Naive thymus-derived CD8-positive, alpha-beta T cell (primary cell): ENCODE results near the gene C19orf33. TPM values are rescaled to one million over a fixed set of nuclear protein-coding genes. Genes with fewer than 3 reads are reported as not detected.

Experiments
- ATAC-seq, 2 donors: fragments of 150-1000 bp; cut with Tn5 transposase in 1 of 2; sonication (Bioruptor Pico), chemical (Tn5 transposase) in 1 of 2; 1 replicate in 1 of 2; 2 replicates in 1 of 2; pipeline ENCODE4 v1.10.0; 2021; ENCODE audit warnings: mild to moderate bottlenecking in 2 of 2, moderate library complexity in 2 of 2
- POLR2A ChIA-PET: fragments of 350-600 bp; sonication (Branson Sonifier 250); formaldehyde crosslinking; loops from one replicate; lab custom pipeline; 2021; ENCODE audit warnings: antibody characterized with exemption; lab: Charles Lee
- DNase-seq, 10 donors: peaks; one replicate each; pipeline versions ENCODE4 v3.0.0 to v3.0.0-alpha.2; 2020 to 2022
- H3K27ac Mint-ChIP-seq, 10 donors: one replicate each; pipeline ENCODE4 v1.8.0; 2020 to 2022; ENCODE audit warnings: mild to moderate bottlenecking in 10 of 10, mixed read lengths in 10 of 10, moderate library complexity in 4 of 10, inconsistent platforms in 1 of 10
- H3K27me3 Mint-ChIP-seq, 5 donors: one replicate each; pipeline ENCODE4 v1.8.0; 2021 to 2022; ENCODE audit warnings: mixed read lengths in 5 of 5
- H3K36me3 Mint-ChIP-seq, 3 donors: one replicate each; pipeline ENCODE4 v1.8.0; 2020 to 2022; ENCODE audit warnings: mixed read lengths in 3 of 3, mild to moderate bottlenecking in 2 of 3, inconsistent platforms in 1 of 3
- H3K4me1 Mint-ChIP-seq, 4 donors: one replicate each; pipeline ENCODE4 v1.8.0; 2021 to 2022; ENCODE audit warnings: mixed read lengths in 4 of 4
- H3K4me3 Mint-ChIP-seq, 10 donors: one replicate each; pipeline ENCODE4 v1.8.0; 2020 to 2022; ENCODE audit warnings: mild to moderate bottlenecking in 10 of 10, mixed read lengths in 10 of 10, moderate library complexity in 6 of 10, inconsistent platforms in 1 of 10
- H3K9me3 Mint-ChIP-seq, 9 donors: one replicate each; pipeline ENCODE4 v1.8.0; 2020 to 2022; ENCODE audit warnings: mixed read lengths in 9 of 9, mild to moderate bottlenecking in 3 of 9, inconsistent platforms in 1 of 9, moderate library complexity in 1 of 9
- polyA plus RNA-seq, 3 donors: library from polyadenylated mRNA; unstranded; fragments of 300-500 nt; fragmentation: Illumina TruSeq; gene quantifications; one replicate each; pipeline ENCODE4 v1.2.3, GENCODE V29; 2021
- total RNA-seq, 8 experiments: library from RNA in 2 of 8; stranded (reverse) in 2 of 8; gene quantifications; one replicate each; pipeline ENCODE4 v1.2.3 and lab custom pipeline; 2021 to 2026

Gene C19orf33
- total and polyA plus RNA-seq, 5 experiments from 2014 or later, result 1.1 to 1.2 TPM; not detected in 3

DNA sequence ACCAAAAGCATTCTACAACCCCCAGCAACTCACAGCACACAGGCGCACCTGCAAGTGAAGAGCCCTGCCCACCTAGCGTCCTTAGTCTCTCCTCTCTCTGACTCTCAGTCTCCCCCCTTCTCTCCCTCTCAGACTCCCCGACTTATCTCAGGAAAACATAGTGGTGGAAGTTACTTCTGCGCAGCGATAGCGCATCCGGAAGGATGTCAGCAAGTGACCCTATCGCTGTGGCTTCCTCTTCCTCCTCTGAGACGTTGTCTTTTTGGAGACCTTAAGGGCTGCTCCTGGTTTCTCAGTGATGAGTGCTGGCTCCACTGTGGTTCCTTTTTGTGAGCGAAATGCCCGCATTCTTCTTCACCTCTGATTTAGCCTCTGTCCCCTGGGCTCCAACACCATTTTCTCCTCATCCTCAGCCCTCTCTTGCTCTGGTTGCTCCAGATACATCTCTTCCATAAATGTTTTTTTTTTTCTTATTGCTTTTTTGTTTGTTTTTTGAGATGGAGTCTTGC lies 13.1 kb downstream of the C19orf33 start:
- Mint-ChIP-seq H3K27me3 (no peaks in the 10 kb centered on the region), H3K36me3 (no peaks in the 10 kb centered on the region), H3K27ac (peak overlapping the region; percentile 91 to 98 (median 94)), H3K4me1 (peaks cover 22 to 64% (median 53%) of the 10 kb centered on the region in 4 donors), H3K9me3 (no peaks in the 10 kb centered on the region), H3K4me3 (peak overlapping the region; percentile 79 to 94 (median 90))
- peak in 5 of 10 donors; percentile 23 to 37 (median 29) for DNase-seq
- POLR2A ChIA-PET, result interaction anchor here (0.6 to 1.4 kb wide), 4 partner anchors 16 to 1089 kb away, joined by 3 to 5 read pairs (median 4); partner anchors contain the start of gene CATSPERG
- ATAC-seq, result no peak

- Mint-ChIP-seq H3K9me3 (no peaks in the 10 kb centered on the region), H3K4me1 (peaks cover 15 to 61% (median 57%) of the 10 kb centered on the region in 4 donors), H3K27ac (peak overlapping the region in 8 of 10 donors; percentile 24 to 86 (median 69)), H3K36me3 (no peaks in the 10 kb centered on the region), H3K27me3 (no peaks in the 10 kb centered on the region), H3K4me3 (peak overlapping the region; percentile 55 to 91 (median 84))
- DNase-seq (no peak), ATAC-seq (no peak)
- POLR2A ChIA-PET, result interaction anchor here (0.5 to 1.4 kb wide), 6 partner anchors 14 to 412 kb away, joined by 3 to 4 read pairs (median 3); partner anchors contain the start of genes CATSPERG, PSMD8, SIPA1L3 and WDR87
Measured at GRCh38 chr19:38318660-38319059, 14.6 kb downstream of the C19orf33 start.

DNA sequence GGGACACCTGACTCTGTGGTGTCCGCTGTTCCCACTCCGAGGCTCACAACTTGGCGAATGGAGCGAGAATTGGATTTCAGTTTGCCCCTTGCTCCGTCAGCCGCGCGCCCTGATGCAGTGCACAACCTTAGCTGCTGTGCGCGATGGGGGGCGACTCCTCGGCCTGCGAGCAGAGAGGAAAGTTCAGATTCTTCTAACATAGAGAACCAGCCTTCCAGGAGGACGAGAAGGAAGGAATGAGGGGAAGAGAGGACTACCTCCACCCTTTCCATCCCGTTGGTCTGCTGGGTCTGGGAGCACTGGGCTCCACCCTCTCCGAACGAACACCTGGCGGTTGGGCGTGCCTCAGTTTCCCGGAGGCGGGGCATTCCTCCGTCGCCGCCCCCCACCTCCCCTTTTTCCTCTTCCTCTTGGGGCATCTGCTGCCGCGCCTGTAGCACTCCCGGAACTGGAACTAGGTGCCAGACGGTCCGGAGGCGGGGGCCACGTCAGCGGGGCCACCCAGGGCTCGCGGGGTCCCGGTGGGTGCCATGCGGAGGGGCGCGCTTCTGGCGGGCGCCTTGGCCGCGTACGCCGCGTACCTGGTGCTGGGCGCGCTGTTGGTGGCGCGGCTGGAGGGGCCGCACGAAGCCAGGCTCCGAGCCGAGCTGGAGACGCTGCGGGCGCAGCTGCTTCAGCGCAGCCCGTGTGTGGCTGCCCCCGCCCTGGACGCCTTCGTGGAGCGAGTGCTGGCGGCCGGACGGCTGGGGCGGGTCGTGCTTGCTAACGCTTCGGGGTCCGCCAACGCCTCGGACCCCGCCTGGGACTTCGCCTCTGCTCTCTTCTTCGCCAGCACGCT lies 15.6 kb downstream of the C19orf33 start, which contains the start of gene KCNK6:
KCNK6 (plus strand) TSS at position 425 of the 838 bp plus-strand sequence; CDS start at position 531, 106 bp downstream.
- Mint-ChIP-seq H3K4me1 (peaks cover 13 to 58% (median 55%) of the 10 kb centered on the region in 4 donors), H3K27ac (peak within 1 kb of the TSS; percentile 24 to 88 (median 75)), H3K36me3 (peaks cover 0 to 4% (median 0%) of the 10 kb centered on the region in 3 donors), H3K9me3 (no peaks in the 10 kb centered on the region), H3K4me3 (peak within 1 kb of the TSS; percentile 81 to 91 (median 86)), H3K27me3 (no peaks in the 10 kb centered on the region)
- POLR2A ChIA-PET, result interaction anchor here (0.6 to 1.3 kb wide), 5 partner anchors 55 to 413 kb away, joined by 3 to 4 read pairs (median 3); partner anchors contain the start of genes PSMD8 and WDR87
- DNase-seq (peak; percentile 3 to 70 (median 33)), ATAC-seq (peak in 1 of 2 donors; percentile 21)

- Mint-ChIP-seq H3K36me3 (peaks cover 0 to 14% (median 0%) of the 10 kb centered on the region in 3 donors), H3K27me3 (no peaks in the 10 kb centered on the region), H3K4me3 (peak overlapping the region; percentile 79 to 91 (median 86)), H3K4me1 (peaks cover 15 to 54% (median 50%) of the 10 kb centered on the region in 4 donors), H3K27ac (peak overlapping the region in 8 of 10 donors; percentile 19 to 88 (median 70)), H3K9me3 (no peaks in the 10 kb centered on the region)
- ATAC-seq (no peak), DNase-seq (no peak)
- POLR2A ChIA-PET, result interaction anchor here (0.5 to 1.3 kb wide), 2 partner anchors 56 to 1946 kb away, joined by 3 read pairs; no protein-coding TSS in a partner anchor
Measured at GRCh38 chr19:38320969-38321339, 16.9 kb downstream of the C19orf33 start.

GRCh38 chr19:38321646-38322196 lies 17.7 kb downstream of the C19orf33 start:
- ATAC-seq (no peak), DNase-seq (no peak)
- H3K36me3 Mint-ChIP-seq, result peaks cover 0 to 18% (median 0%) of the 10 kb centered on the region in 3 donors
- no peaks in the 10 kb centered on the region for H3K27me3 Mint-ChIP-seq
- peak overlapping the region in 5 of 10 donors; percentile 12 to 37 (median 19) for H3K27ac Mint-ChIP-seq
- peak overlapping the region; percentile 3 to 91 (median 86) for H3K4me3 Mint-ChIP-seq
- H3K9me3 Mint-ChIP-seq, result no peaks in the 10 kb centered on the region
- H3K4me1 Mint-ChIP-seq, result peaks cover 14 to 48% (median 44%) of the 10 kb centered on the region in 4 donors
- POLR2A ChIA-PET, result interaction anchor here (0.5 to 0.6 kb wide), 2 partner anchors 547 to 1947 kb away, joined by 3 read pairs; no protein-coding TSS in a partner anchor

DNA sequence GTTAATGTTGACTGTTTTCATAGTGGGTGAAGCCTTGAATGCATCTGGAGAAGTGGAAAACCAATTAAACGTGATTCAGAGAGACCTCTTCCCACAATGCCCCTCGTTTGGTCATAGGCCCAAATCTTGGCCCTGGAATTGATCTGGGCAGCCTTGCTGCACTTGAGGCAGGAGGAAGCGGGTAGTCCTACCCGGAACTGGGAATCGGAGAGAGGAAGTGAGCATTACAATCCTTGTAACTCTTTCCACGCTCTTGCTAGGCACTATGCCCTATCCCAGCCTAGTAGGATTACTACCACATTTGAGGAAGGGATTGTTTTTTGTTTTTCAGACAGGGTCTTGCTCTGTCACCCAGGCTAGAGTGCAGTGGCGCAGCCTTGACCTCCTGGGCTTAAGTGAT lies 19.2 kb downstream of the C19orf33 start:
- Mint-ChIP-seq H3K4me3 (peak overlapping the region in 1 of 10 donors; percentile 45), H3K27me3 (no peaks in the 10 kb centered on the region), H3K27ac (peak overlapping the region in 1 of 10 donors; percentile 20), H3K4me1 (peaks cover 9 to 36% (median 33%) of the 10 kb centered on the region in 4 donors), H3K36me3 (peaks cover 6 to 33% (median 6%) of the 10 kb centered on the region in 3 donors), H3K9me3 (no peaks in the 10 kb centered on the region)
- ATAC-seq (no peak), DNase-seq (no peak)
- POLR2A ChIA-PET, result no interaction called here

DNA sequence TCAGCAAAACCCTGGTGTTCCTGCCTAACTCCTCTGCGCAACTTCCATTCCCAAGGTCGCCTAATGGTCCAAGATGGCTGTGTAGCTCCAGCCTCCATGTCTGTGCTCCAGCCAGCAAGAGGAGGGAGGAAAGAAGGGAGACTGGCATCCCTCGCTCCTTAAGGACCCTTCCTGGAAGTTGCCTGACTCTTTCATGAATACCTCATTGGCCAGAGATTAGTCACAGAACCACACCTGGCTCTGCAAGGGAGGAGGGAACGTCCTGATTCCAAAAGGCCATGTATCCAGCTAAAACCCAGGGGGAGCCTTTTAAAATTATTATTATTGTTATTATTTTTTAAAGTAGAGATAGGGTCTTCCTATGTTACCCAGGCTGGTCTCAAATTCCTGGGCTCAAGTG lies 20.4 kb downstream of the C19orf33 start:
- POLR2A ChIA-PET, result no interaction called here
- ATAC-seq, result no peak

DNA sequence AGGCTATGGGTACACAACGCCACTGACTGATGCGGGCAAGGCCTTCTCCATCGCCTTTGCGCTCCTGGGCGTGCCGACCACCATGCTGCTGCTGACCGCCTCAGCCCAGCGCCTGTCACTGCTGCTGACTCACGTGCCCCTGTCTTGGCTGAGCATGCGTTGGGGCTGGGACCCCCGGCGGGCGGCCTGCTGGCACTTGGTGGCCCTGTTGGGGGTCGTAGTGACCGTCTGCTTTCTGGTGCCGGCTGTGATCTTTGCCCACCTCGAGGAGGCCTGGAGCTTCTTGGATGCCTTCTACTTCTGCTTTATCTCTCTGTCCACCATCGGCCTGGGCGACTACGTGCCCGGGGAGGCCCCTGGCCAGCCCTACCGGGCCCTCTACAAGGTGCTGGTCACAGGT lies 22.5 kb downstream of the C19orf33 start:
- Mint-ChIP-seq H3K9me3 (no peaks in the 10 kb centered on the region), H3K36me3 (peaks cover 6 to 40% (median 6%) of the 10 kb centered on the region in 3 donors), H3K27ac (no peak overlapping the region), H3K4me3 (no peak overlapping the region), H3K27me3 (no peaks in the 10 kb centered on the region), H3K4me1 (peaks cover 8 to 14% (median 10%) of the 10 kb centered on the region in 4 donors)
- POLR2A ChIA-PET, result no interaction called here
- ATAC-seq (no peak), DNase-seq (no peak)

More for the DNA sequence above, 20.4 kb downstream of the C19orf33 start:
- Mint-ChIP-seq H3K4me1 (peaks cover 10 to 31% (median 26%) of the 10 kb centered on the region in 4 donors), H3K36me3 (peaks cover 6 to 40% (median 6%) of the 10 kb centered on the region in 3 donors), H3K27ac (peak overlapping the region in 1 of 10 donors; percentile 9), H3K9me3 (no peaks in the 10 kb centered on the region), H3K4me3 (no peak overlapping the region), H3K27me3 (no peaks in the 10 kb centered on the region)
- no peak for DNase-seq

DNA sequence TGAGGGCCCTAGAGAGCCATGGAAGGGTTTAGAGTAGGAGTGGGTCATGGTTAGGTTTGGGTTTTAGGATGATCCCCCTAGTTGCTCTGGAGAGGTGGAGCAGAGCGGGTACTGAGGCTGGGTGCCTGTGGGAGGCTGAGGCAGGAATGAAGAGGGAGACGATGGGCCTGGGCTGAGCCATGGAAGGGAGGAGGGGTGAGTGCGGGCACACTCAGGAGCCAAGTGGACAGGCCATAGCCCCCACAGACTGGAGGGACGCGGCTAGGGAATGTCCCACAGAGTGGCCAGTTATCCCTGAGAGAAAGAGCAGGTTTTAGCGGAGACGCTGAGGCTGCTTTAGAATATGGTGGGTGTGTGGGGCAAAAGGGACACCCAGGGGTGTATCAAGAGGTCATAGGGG lies 25.6 kb downstream of the C19orf33 start:
- Mint-ChIP-seq H3K9me3 (no peaks in the 10 kb centered on the region), H3K27ac (peak overlapping the region in 1 of 10 donors; percentile 66), H3K27me3 (no peaks in the 10 kb centered on the region)

GRCh38 chr19:38331728-38332127 lies 27.7 kb downstream of the C19orf33 start:
- Mint-ChIP-seq H3K9me3 (no peaks in the 10 kb centered on the region), H3K4me1 (peaks cover under 1 to 12% (median 7%) of the 10 kb centered on the region in 4 donors), H3K36me3 (peaks cover 6 to 22% (median 6%) of the 10 kb centered on the region in 3 donors), H3K4me3 (no peak overlapping the region), H3K27me3 (no peaks in the 10 kb centered on the region), H3K27ac (no peak overlapping the region)
- POLR2A ChIA-PET, result no interaction called here
- no peak for DNase-seq
- ATAC-seq, result no peak

More for the DNA sequence above, 25.6 kb downstream of the C19orf33 start:
- no peak overlapping the region for H3K4me3 Mint-ChIP-seq
- ATAC-seq (no peak), DNase-seq (no peak)
- POLR2A ChIA-PET, result no interaction called here
- H3K36me3 Mint-ChIP-seq, result peaks cover 6 to 37% (median 6%) of the 10 kb centered on the region in 3 donors
- peaks cover 0 to 9% (median 0%) of the 10 kb centered on the region in 4 donors for H3K4me1 Mint-ChIP-seq

GRCh38 chr19:38333245-38333644 lies 29.2 kb downstream of the C19orf33 start:
- Mint-ChIP-seq H3K9me3 (no peaks in the 10 kb centered on the region), H3K36me3 (peaks cover 0 to 8% (median 0%) of the 10 kb centered on the region in 3 donors), H3K4me1 (peaks cover 9 to 19% (median 13%) of the 10 kb centered on the region in 4 donors), H3K27me3 (no peaks in the 10 kb centered on the region), H3K27ac (no peak overlapping the region), H3K4me3 (no peak overlapping the region)
- POLR2A ChIA-PET, result interaction anchor here (0.6 to 0.7 kb wide), 3 partner anchors 15 to 636 kb away, joined by 3 to 5 read pairs (median 4); no protein-coding TSS in a partner anchor
- DNase-seq (no peak), ATAC-seq (no peak)
